ENCODE data around the gene ETV3. TPM values are rescaled to one million over a fixed set of nuclear protein-coding genes. Genes with fewer than 3 reads are reported as not detected.
A peak's percentile ranks its signal among the peaks of the same experiment; 100 is the strongest.

The ETV3 gene
- polyA plus RNA-seq, 3 donors: 4.8 to 62.3 (median 6.3) TPM

- H4K20me1 ChIP-seq (ENCODE audit: insufficient read depth, low read length): no peaks in the 10 kb centered on the region
- intact Hi-C loops (cut with micrococcal nuclease): loop anchor here in 1 of 2 donors (1.0 kb wide), 1 partner anchor 66 kb away; no protein-coding TSS in a partner anchor
- H3K4me3 ChIP-seq (replicated peaks in 1 of 3; ENCODE audit: low read depth in 2 of 3, low read length in 3 of 3): no peak overlapping the region
- H3K4me1 ChIP-seq (ENCODE audit: control insufficient read depth in 1 of 2, insufficient read depth in 2 of 2, low read length in 2 of 2): peaks cover 8 to 9% of the 10 kb centered on the region in 2 donors
- 64% methylated on average over 2 of the region's 3 CpGs for WGBS (ENCODE audit: insufficient coverage)
- peaks cover 0 to 2% (median 0%) of the 10 kb centered on the region in 7 donors for H3K9me3 Mint-ChIP-seq
- no peak overlapping the region for H3K9ac ChIP-seq (ENCODE audit: insufficient read depth, low read length, poor library complexity, severe bottlenecking)
- TF ChIP-seq CTCF (IDR thresholded peaks at IDR 0.05): no peak
- no peak overlapping the region for H3K27ac ChIP-seq (ENCODE audit: low read depth in 1 of 2, low read length in 2 of 2)
- H3K27me3 Mint-ChIP-seq (ENCODE audit: low read depth in 3 of 3): peaks cover 2 to 13% (median 3%) of the 10 kb centered on the region in 3 donors
- DNase-seq: no peak
- peak overlapping the region in 1 of 7 donors; percentile 15 for H3K27ac Mint-ChIP-seq
- no peak overlapping the region for H3K4me3 Mint-ChIP-seq
- no peaks in the 10 kb centered on the region for H3K36me3 Mint-ChIP-seq
- no peaks in the 10 kb centered on the region for H3K36me3 ChIP-seq (replicated peaks in 1 of 2; ENCODE audit: control insufficient read depth in 1 of 2, insufficient read depth in 2 of 2, low read length in 2 of 2)
- no peak overlapping the region for H3K4me2 ChIP-seq (replicated peaks; ENCODE audit: extremely low read depth, low read length, poor library complexity, severe bottlenecking)
- no peaks in the 10 kb centered on the region for H3K79me2 ChIP-seq (ENCODE audit: insufficient read depth, low read length)
- H2AFZ ChIP-seq (ENCODE audit: insufficient read depth, low read depth, low read length, poor library complexity, severe bottlenecking): no peak overlapping the region
- H3K9me3 ChIP-seq (replicated peaks in 1 of 2; ENCODE audit: control insufficient read depth in 1 of 2, insufficient read depth in 1 of 2, low read length in 2 of 2): no peaks in the 10 kb centered on the region
- H3K27me3 ChIP-seq (ENCODE audit: control insufficient read depth in 2 of 2, insufficient read depth in 2 of 2, low read length in 2 of 2): no peaks in the 10 kb centered on the region
- H3K4me1 Mint-ChIP-seq: peaks cover 5% of the 10 kb centered on the region
Measured at GRCh38 chr1:157090771-157091170, 47.4 kb downstream of the ETV3 start.

- peaks cover 2 to 13% (median 3%) of the 10 kb centered on the region in 3 donors for H3K27me3 Mint-ChIP-seq (ENCODE audit: low read depth in 3 of 3)
- peaks cover 12 to 13% of the 10 kb centered on the region in 2 donors for H3K4me1 ChIP-seq (ENCODE audit: control insufficient read depth in 1 of 2, insufficient read depth in 2 of 2, low read length in 2 of 2)
- H2AFZ ChIP-seq (ENCODE audit: insufficient read depth, low read depth, low read length, poor library complexity, severe bottlenecking): no peak overlapping the region
- H3K36me3 Mint-ChIP-seq: no peaks in the 10 kb centered on the region
- 28% methylated on average over 8 of the region's 10 CpGs for WGBS (ENCODE audit: insufficient coverage)
- peaks cover 9% of the 10 kb centered on the region for H3K4me1 Mint-ChIP-seq
- no peaks in the 10 kb centered on the region for H3K79me2 ChIP-seq (ENCODE audit: insufficient read depth, low read length)
- no peak overlapping the region for H3K9ac ChIP-seq (ENCODE audit: insufficient read depth, low read length, poor library complexity, severe bottlenecking)
- intact Hi-C loops (cut with micrococcal nuclease): loop anchor here in 1 of 2 donors (1.0 kb wide), 1 partner anchor 66 kb away; no protein-coding TSS in a partner anchor
- TF ChIP-seq CTCF (IDR thresholded peaks at IDR 0.05): peak; percentile 93
- H3K4me3 Mint-ChIP-seq: no peak overlapping the region
- no peaks in the 10 kb centered on the region for H3K9me3 ChIP-seq (replicated peaks in 1 of 2; ENCODE audit: control insufficient read depth in 1 of 2, insufficient read depth in 1 of 2, low read length in 2 of 2)
- H3K27ac Mint-ChIP-seq: peak overlapping the region in 1 of 7 donors; percentile 33
- peaks cover 0 to 2% (median 0%) of the 10 kb centered on the region in 7 donors for H3K9me3 Mint-ChIP-seq
- no peak overlapping the region for H3K4me2 ChIP-seq (replicated peaks; ENCODE audit: extremely low read depth, low read length, poor library complexity, severe bottlenecking)
- H3K27me3 ChIP-seq (ENCODE audit: control insufficient read depth in 2 of 2, insufficient read depth in 2 of 2, low read length in 2 of 2): no peaks in the 10 kb centered on the region
- DNase-seq: peak; percentile 76 to 83 (median 83)
- no peak overlapping the region for H3K4me3 ChIP-seq (replicated peaks in 1 of 3; ENCODE audit: low read depth in 2 of 3, low read length in 3 of 3)
- H3K36me3 ChIP-seq (replicated peaks in 1 of 2; ENCODE audit: control insufficient read depth in 1 of 2, insufficient read depth in 2 of 2, low read length in 2 of 2): no peaks in the 10 kb centered on the region
- H4K20me1 ChIP-seq (ENCODE audit: insufficient read depth, low read length): no peaks in the 10 kb centered on the region
- no peak overlapping the region for H3K27ac ChIP-seq (ENCODE audit: low read depth in 1 of 2, low read length in 2 of 2)
Measured at GRCh38 chr1:157090196-157090647, 48.0 kb downstream of the ETV3 start.

All from CD14-positive monocyte (primary cell).